Stimulated activated naive B cell treated with anti-CD40 and anti-IgM and Interleukin-4, amounts not matched to agents 10 μg/mL and 1 μg/mL and 100 μg/mL, for 72 hours (primary cell): ENCODE measurements around the gene AGAP1.
A peak's percentile ranks its signal among the peaks of the same experiment; 100 is the strongest.

Experiments
- ATAC-seq, 2 donors: fragments of 150-1000 bp; cut with Tn5 transposase; replicated peaks; 2 replicates each; pipeline ENCODE4 v1.10.0; 2021; ENCODE audit warnings: moderate library complexity in 1 of 2
- DNase-seq: peaks from one replicate; pipeline ENCODE4 v3.0.0; 2021
- H3K27ac Mint-ChIP-seq: one replicate; pipeline ENCODE4 v1.8.0; 2022; ENCODE audit warnings: mild to moderate bottlenecking, mixed read lengths
- H3K27me3 Mint-ChIP-seq, 2 donors: one replicate each; pipeline ENCODE4 v1.8.0; 2022; ENCODE audit warnings: mixed read lengths in 2 of 2
- H3K36me3 Mint-ChIP-seq, 2 donors: one replicate each; pipeline ENCODE4 v1.8.0; 2022; ENCODE audit warnings: mixed read lengths in 2 of 2, mild to moderate bottlenecking in 1 of 2
- H3K4me1 Mint-ChIP-seq, 2 donors: one replicate each; pipeline ENCODE4 v1.8.0; 2022; ENCODE audit warnings: mixed read lengths in 2 of 2, mild to moderate bottlenecking in 1 of 2
- H3K4me3 Mint-ChIP-seq, 2 donors: one replicate each; pipeline ENCODE4 v1.8.0; 2022; ENCODE audit warnings: mild to moderate bottlenecking in 2 of 2, mixed read lengths in 2 of 2, moderate library complexity in 1 of 2
- H3K9me3 Mint-ChIP-seq, 2 donors: one replicate each; pipeline ENCODE4 v1.8.0; 2022; ENCODE audit warnings: mixed read lengths in 2 of 2, mild to moderate bottlenecking in 1 of 2

Gene AGAP1

GRCh38 chr2:235730115-235730514, 236.3 kb downstream of the AGAP1 start:
- Mint-ChIP-seq H3K27ac (no peak overlapping the region), H3K4me1 (no peaks in the 10 kb centered on the region), H3K4me3 (no peak overlapping the region), H3K27me3 (peaks cover 11 to 15% of the 10 kb centered on the region in 2 donors), H3K36me3 (no peaks in the 10 kb centered on the region), H3K9me3 (no peaks in the 10 kb centered on the region)
- DNase-seq (no peak), ATAC-seq (no peak)

- no peak overlapping the region for H3K4me3 Mint-ChIP-seq
- H3K27ac Mint-ChIP-seq = no peak overlapping the region
- peaks cover 8 to 13% of the 10 kb centered on the region in 2 donors for H3K27me3 Mint-ChIP-seq
- H3K36me3 Mint-ChIP-seq = no peaks in the 10 kb centered on the region
- H3K9me3 Mint-ChIP-seq = no peaks in the 10 kb centered on the region
- DNase-seq (no peak), ATAC-seq (no peak)
- no peaks in the 10 kb centered on the region for H3K4me1 Mint-ChIP-seq
Measured at GRCh38 chr2:235733761-235734160, 239.9 kb downstream of the AGAP1 start.

- Mint-ChIP-seq H3K9me3 (no peaks in the 10 kb centered on the region), H3K36me3 (no peaks in the 10 kb centered on the region), H3K27me3 (peaks cover 8 to 11% of the 10 kb centered on the region in 2 donors), H3K4me1 (no peaks in the 10 kb centered on the region), H3K27ac (no peak overlapping the region), H3K4me3 (no peak overlapping the region)
- no peak for ATAC-seq
- no peak for DNase-seq
Measured at GRCh38 chr2:235734168-235734567, 240.3 kb downstream of the AGAP1 start.

GRCh38 chr2:235734688-235735231, 240.9 kb downstream of the AGAP1 start:
- Mint-ChIP-seq H3K27me3 (peaks cover 8 to 11% of the 10 kb centered on the region in 2 donors), H3K4me3 (no peak overlapping the region), H3K27ac (no peak overlapping the region), H3K36me3 (no peaks in the 10 kb centered on the region), H3K4me1 (no peaks in the 10 kb centered on the region), H3K9me3 (no peaks in the 10 kb centered on the region)
- DNase-seq (no peak), ATAC-seq (no peak)

GRCh38 chr2:235737396-235737795, 243.6 kb downstream of the AGAP1 start:
- Mint-ChIP-seq H3K36me3 (no peaks in the 10 kb centered on the region), H3K4me3 (no peak overlapping the region), H3K9me3 (no peaks in the 10 kb centered on the region), H3K27ac (no peak overlapping the region), H3K4me1 (no peaks in the 10 kb centered on the region), H3K27me3 (peaks cover 4 to 11% of the 10 kb centered on the region in 2 donors)
- DNase-seq (no peak), ATAC-seq (no peak)

GRCh38 chr2:235737840-235738239, 244.0 kb downstream of the AGAP1 start:
- no peak for DNase-seq
- no peak for ATAC-seq
- Mint-ChIP-seq H3K9me3 (no peaks in the 10 kb centered on the region), H3K4me1 (no peaks in the 10 kb centered on the region), H3K36me3 (no peaks in the 10 kb centered on the region), H3K27ac (no peak overlapping the region), H3K27me3 (peaks cover 0 to 8% of the 10 kb centered on the region in 2 donors), H3K4me3 (no peak overlapping the region)

- H3K27ac Mint-ChIP-seq = no peak overlapping the region
- peaks cover 0 to 12% of the 10 kb centered on the region in 2 donors for H3K27me3 Mint-ChIP-seq
- DNase-seq (no peak), ATAC-seq (no peak)
- H3K9me3 Mint-ChIP-seq = no peaks in the 10 kb centered on the region
- no peaks in the 10 kb centered on the region for H3K4me1 Mint-ChIP-seq
- no peak overlapping the region for H3K4me3 Mint-ChIP-seq
- H3K36me3 Mint-ChIP-seq = no peaks in the 10 kb centered on the region
Measured at GRCh38 chr2:235739704-235740415, 246.0 kb downstream of the AGAP1 start.

GRCh38 chr2:235740821-235741220, 247.0 kb downstream of the AGAP1 start:
- DNase-seq = no peak
- no peak overlapping the region for H3K4me3 Mint-ChIP-seq
- ATAC-seq = peak in 1 of 2 donors; percentile 27
- peaks cover 0 to 12% of the 10 kb centered on the region in 2 donors for H3K27me3 Mint-ChIP-seq
- H3K4me1 Mint-ChIP-seq = no peaks in the 10 kb centered on the region
- H3K27ac Mint-ChIP-seq = no peak overlapping the region
- H3K9me3 Mint-ChIP-seq = no peaks in the 10 kb centered on the region
- H3K36me3 Mint-ChIP-seq = no peaks in the 10 kb centered on the region

- Mint-ChIP-seq H3K4me3 (no peak overlapping the region), H3K36me3 (no peaks in the 10 kb centered on the region), H3K27ac (no peak overlapping the region), H3K9me3 (no peaks in the 10 kb centered on the region), H3K4me1 (no peaks in the 10 kb centered on the region), H3K27me3 (peaks cover 5 to 13% of the 10 kb centered on the region in 2 donors)
- ATAC-seq (no peak), DNase-seq (no peak)
Measured at GRCh38 chr2:235744161-235744560, 250.3 kb downstream of the AGAP1 start.

- no peaks in the 10 kb centered on the region for H3K36me3 Mint-ChIP-seq
- H3K27ac Mint-ChIP-seq = no peak overlapping the region
- ATAC-seq (no peak), DNase-seq (no peak)
- H3K4me1 Mint-ChIP-seq = peaks cover 0 to 4% of the 10 kb centered on the region in 2 donors
- H3K4me3 Mint-ChIP-seq = no peak overlapping the region
- H3K27me3 Mint-ChIP-seq = peaks cover 15 to 19% of the 10 kb centered on the region in 2 donors
- no peaks in the 10 kb centered on the region for H3K9me3 Mint-ChIP-seq
Measured at GRCh38 chr2:235745597-235745996, 251.8 kb downstream of the AGAP1 start.

- Mint-ChIP-seq H3K4me1 (peaks cover 0 to 4% of the 10 kb centered on the region in 2 donors), H3K9me3 (no peaks in the 10 kb centered on the region), H3K27ac (no peak overlapping the region), H3K36me3 (no peaks in the 10 kb centered on the region), H3K4me3 (no peak overlapping the region), H3K27me3 (peaks cover 15 to 23% of the 10 kb centered on the region in 2 donors)
- ATAC-seq (peak; percentile 75 to 80), DNase-seq (peak; percentile 20)
Measured at GRCh38 chr2:235746257-235746934, 252.6 kb downstream of the AGAP1 start.

GRCh38 chr2:235747001-235747785, 253.3 kb downstream of the AGAP1 start:
- Mint-ChIP-seq H3K9me3 (no peaks in the 10 kb centered on the region), H3K4me3 (no peak overlapping the region), H3K36me3 (no peaks in the 10 kb centered on the region), H3K27ac (no peak overlapping the region), H3K27me3 (peaks cover 15 to 29% of the 10 kb centered on the region in 2 donors), H3K4me1 (peaks cover 0 to 4% of the 10 kb centered on the region in 2 donors)
- DNase-seq (no peak), ATAC-seq (no peak)

- ATAC-seq = no peak
- no peaks in the 10 kb centered on the region for H3K36me3 Mint-ChIP-seq
- no peaks in the 10 kb centered on the region for H3K9me3 Mint-ChIP-seq
- H3K4me3 Mint-ChIP-seq = no peak overlapping the region
- no peak overlapping the region for H3K27ac Mint-ChIP-seq
- peaks cover 0 to 4% of the 10 kb centered on the region in 2 donors for H3K4me1 Mint-ChIP-seq
- peaks cover 15 to 29% of the 10 kb centered on the region in 2 donors for H3K27me3 Mint-ChIP-seq
- DNase-seq = no peak
Measured at GRCh38 chr2:235747786-235748091, 253.9 kb downstream of the AGAP1 start.

- H3K27me3 Mint-ChIP-seq = peaks cover 15 to 21% of the 10 kb centered on the region in 2 donors
- H3K9me3 Mint-ChIP-seq = no peaks in the 10 kb centered on the region
- no peak for ATAC-seq
- peaks cover 0 to 4% of the 10 kb centered on the region in 2 donors for H3K4me1 Mint-ChIP-seq
- no peak for DNase-seq
- no peak overlapping the region for H3K27ac Mint-ChIP-seq
- H3K36me3 Mint-ChIP-seq = no peaks in the 10 kb centered on the region
- no peak overlapping the region for H3K4me3 Mint-ChIP-seq
Measured at GRCh38 chr2:235749121-235749770, 255.4 kb downstream of the AGAP1 start.
